ENCODE measurements around the gene TMCO1.
"Not testable (repeated sequence)": the region's sequence is repeated elsewhere in the genome, so short reads cannot be mapped to it uniquely, and the experiment has no call there.

Gene TMCO1, protein sequence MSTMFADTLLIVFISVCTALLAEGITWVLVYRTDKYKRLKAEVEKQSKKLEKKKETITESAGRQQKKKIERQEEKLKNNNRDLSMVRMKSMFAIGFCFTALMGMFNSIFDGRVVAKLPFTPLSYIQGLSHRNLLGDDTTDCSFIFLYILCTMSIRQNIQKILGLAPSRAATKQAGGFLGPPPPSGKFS

DNA sequence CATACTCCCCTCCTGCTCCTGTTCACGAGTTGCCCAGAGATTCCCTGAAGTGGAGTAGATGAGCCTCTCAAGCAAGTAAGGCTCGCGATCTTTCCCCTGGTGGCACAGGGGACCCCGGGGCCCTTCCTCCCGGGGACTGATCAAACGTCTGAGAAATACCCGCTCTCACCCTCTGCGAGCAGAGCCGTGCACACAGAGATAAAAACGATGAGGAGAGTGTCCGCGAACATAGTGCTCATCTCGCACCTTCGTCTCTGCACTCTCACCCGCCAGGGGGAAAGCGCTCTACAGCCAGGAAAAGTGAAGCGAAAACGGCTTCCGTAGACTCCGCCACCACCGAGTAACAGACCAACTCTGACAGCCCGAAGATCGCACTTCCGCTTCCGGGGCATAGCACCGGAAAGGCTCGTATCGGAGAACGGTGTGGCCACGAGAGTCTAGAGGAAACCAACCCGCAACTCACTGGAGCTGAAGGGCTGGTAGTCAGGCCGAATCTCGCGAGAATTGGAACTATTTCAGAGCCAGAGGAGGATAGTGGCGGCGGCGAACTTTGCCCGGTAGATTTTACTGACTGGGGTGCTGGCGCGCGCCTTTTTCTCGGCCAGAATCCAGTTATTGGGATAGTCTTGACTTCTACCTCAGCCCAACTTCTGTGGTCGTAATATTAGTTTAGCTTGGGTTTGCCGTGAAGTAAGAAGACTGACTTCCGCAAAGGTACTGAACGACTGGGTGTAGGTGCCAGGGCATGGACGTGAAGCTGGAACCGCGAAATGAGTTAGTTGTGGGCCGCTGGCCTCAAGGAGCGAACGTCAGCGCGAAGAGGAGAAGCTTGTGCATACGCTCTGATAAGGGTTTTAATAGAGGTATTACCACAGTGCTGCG, at the start of gene TMCO1:
TMCO1 (minus strand) TSS at position 356 of the 882 bp plus-strand sequence; CDS start at position 239, 117 bp downstream.
- peak; percentile 52 to 96 (median 94) for DNase-seq

DNA sequence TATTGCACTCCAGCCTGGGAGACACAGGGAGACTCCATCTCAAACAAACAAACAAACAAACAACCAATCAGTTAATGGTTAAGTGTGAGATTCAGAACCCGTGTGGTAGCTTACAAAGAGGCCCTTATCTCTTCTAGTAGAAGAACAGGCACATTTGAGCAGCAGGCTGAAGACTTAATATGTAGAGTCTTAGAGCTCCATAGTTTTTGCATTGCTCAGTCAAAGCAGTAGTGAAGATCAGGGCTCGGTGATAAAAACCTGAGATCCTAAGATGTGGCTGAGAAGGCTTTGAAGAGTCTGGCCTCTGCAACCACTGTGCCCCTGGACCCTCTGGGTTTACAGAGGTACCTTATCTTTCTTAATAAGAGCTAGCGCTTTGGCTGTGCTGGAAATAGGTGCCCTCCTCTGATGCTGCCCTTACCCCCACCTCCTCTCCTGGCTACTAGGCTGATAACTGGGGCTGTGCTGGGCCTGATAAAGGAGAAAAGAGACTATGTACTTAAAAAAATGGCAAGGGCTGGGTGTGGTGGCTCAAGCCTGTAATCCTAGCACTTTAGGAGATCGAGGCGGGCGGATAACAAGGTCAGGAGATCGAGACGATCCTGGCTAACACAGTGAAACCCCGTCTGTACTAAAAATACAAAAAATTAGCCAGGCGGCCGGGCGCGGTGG, 48.3 kb upstream of the TMCO1 start:
- no peak for DNase-seq

DNA sequence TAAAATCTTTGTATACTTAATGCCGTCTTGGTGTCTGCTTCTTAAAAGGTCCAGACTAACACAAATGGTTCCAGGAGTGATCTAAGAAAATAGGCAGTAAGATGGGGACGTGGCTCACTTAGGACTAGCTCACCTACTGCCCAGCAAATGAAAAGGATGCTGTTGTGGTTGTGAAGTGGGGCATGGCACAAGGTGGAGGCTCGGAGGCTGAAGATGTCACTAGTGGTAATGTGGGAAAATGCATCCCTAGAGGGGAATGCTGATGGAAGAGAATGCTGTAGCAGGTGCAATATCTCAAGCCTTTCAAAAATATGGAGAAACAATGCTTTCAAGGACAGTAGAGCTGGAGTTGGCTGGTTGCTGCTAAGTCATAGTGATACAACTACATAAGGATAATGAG, 47.5 kb upstream of the TMCO1 start:
- no peak for DNase-seq

DNA sequence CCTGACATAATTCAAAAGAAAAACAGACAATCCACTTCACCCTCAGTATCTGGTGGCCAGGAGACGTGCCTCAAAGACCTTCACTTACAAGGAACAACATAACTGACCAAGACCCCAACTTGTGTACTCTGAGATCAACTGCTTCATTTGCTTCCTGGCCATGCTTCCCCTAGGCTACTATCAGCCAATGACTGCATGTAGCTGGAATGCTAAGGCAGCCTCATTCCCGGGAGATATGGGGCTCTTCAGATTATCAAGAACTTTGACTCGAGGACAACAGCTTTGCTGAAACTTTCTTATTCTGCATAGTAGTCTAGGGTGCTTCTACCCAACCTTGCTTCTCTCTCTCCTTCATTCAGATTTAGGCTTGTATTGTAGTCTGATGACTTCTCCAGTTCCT, 47.1 kb upstream of the TMCO1 start:
- no peak for DNase-seq

DNA sequence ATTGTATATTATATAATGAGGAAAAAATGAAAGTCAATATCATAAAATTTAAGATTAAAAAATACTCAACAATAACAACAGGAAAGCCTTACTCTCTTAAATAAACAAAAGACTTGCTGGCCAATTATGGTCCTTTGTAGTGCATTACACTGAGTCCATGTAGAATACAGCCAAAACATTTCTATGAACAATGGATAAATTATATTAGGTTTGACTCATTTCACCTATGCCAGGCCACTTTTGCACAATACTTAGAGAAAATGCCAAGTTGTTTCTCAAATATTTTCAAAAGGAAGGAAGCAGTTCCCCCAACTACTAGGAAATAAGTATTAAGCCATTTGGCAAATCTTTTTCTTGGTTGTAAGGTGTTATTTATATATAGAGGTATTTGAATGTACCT, 38.9 kb upstream of the TMCO1 start:
- DNase-seq = no peak

DNA sequence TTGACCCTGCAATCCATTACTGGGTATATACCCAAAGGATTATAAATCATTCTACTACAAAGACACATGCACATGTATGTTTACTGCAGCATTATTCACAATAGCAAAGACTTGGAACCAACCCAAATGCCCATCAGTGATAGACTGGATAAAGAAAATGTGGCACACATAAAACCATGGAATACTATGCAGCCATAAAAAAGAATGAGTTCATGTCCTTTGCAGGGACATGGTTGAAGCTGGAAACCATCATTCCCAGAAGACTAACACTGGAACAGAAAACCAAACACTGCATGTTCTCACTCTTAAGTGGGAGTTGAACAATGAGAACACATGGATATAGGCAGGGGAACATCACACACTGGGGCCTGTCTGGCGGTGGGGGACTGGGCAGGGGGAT, 35.8 kb upstream of the TMCO1 start:
- not testable (repeated sequence) for DNase-seq

DNA sequence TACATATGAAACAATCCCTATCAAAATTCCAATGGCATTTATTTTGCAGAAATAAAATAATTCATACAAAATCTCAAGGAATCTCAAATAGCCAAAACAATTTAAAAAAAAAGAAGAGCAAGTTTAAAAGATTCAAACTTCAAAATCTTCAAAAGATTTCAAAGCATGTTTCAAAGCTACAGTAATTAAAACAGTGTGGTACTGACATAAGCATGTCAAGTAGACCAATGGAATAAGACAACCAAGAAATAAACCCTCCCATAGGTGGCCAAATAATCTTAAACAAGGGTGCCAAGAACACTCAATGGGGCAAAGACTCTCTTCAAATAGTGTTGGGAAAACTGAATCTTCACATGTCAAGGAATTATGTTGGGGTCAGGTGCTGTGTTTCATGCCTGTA, 30.7 kb upstream of the TMCO1 start:
- DNase-seq = no peak

DNA sequence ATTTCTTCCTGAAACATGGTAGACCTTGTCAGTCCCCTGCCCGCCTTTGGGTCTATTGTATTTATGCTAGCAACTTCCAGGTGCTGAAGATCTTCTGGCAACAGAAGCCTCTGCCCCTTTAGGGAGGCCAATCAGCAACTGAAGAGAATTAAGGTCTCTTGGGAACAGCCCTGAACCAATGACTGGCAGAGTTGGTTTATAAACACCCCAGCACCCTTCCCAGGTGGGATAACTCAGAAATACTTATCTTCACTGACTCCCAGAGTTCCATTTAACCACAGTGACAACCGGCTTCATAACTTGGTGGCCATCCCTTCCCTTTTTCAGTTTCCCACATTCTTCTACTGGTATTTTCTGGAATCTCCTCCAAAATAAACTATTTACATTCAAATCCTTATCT, 27.2 kb upstream of the TMCO1 start:
- DNase-seq = no peak

DNA sequence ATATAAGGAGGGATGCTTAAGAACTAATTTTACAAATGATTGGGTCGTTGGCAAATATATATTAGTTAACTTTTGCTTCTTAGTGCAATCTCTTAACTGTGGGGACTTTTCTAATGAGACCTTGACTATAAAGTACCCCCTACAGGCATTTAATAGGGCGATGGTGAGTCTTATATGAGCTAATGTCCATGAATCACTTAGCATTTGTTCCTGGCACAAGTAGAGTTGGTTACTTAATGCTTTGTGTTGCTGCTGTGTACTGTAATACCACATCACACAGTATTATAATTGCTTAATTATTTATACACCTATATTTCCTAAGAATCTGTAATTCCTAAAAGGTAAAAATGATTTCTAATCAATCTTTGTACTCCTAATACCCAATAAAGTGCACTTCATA, 25.3 kb upstream of the TMCO1 start:
- no peak for DNase-seq

DNA sequence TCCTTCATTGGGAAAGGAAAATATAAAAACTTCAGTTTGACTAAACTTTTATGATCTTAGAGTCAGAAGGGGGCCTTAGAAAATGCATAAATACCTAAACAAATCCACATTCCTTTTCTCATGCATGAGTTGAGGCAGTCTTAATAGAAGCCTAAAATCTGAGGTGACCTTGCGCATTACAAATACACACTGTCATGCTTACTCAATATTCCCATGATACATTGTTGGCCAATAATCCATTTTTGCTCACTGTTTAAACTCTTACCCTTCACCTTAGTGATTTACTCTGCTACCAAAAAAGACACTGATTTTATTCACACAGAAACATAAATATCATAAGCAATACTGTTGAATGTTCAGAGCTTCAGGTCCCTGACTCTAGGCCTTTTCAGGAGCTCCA, 19.1 kb upstream of the TMCO1 start:
- DNase-seq = no peak

DNA sequence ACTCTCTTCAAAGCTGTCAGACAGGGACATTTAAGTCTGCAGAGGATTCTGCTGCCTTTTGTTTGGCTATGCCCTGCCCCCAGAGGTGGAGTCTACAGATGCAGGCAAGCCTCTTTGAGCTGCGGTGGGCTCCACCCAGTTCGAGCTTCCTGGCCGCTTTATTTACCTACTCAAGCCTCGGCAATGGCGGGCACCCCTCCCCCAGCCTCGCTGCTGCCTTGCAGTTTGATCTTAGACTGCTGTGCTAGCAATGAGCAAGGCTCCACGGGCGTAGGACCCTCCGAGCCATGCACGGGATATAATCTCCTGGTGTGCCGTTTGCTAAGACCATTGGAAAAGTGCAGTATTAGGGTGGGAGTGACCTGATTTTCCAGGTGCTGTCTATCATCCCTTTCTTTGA, 14.9 kb upstream of the TMCO1 start:
- DNase-seq = not testable (repeated sequence)

DNA sequence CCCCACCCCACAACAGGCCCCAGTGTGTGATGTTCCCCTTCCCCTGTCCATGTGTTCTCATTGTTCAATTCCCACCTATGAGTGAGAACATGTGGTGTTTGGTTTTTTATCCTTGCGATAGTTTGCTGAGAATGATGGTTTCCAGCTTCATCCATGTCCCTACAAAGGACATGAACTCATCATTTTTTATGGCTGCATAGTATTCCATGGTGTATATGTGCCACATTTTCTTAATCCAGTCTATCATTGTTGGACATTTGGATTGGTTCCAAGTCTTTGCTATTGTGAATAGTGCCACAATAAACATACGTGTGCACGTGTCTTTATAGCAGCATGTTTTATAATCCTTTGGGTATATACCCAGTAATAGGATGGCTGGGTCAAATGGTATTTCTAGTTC, 9.5 kb upstream of the TMCO1 start:
- not testable (repeated sequence) for DNase-seq

DNA sequence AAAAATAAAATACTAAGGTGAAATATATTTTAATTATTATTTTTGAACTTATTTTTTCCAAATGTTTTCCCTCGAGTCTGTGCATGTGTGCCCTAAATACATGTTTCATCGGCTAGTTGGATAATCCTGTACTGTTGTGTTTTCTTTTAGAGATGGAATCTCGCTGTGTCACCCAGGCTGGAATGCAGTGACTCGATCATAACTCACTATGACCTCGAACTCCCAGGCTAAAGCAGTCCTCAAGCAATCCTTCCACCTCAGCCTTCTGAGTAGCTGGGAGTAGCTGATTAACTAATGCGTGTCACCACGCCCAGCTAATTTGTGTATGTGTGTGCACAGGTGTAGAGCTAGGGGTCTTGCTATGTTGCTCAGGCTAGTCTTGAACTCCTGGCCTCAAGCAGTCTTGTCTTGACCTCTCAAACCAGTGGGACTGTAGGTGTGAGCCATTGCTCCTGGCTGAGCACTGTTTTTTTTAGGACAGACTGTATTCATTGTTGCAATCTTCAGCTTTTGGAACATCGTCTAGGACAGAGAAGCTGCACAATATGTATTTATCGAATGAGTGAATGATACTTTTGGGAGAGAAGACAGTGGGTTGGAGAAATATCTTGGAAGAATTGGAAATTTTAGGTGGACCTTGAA, 4.8 kb upstream of the TMCO1 start:
- no peak for DNase-seq

DNA sequence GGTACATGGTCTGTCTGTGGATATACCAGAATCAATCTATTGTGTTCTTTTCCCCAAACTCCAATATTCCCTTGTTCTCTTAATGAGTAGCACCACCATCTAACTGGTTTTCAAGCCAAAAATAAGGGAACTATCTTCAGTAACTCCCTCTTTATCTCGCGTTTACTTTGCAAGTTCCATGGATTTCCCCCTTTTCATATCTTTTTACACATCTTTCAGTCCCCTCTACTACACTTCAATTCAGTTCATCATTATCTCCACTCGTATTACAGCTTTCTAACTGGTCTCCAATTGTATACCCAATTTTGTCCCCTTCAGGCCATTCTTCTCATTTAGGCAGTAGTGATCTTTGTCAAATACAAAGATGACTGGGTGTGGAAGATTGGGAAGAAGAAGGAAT, 4.1 kb upstream of the TMCO1 start:
- no peak for DNase-seq

DNA sequence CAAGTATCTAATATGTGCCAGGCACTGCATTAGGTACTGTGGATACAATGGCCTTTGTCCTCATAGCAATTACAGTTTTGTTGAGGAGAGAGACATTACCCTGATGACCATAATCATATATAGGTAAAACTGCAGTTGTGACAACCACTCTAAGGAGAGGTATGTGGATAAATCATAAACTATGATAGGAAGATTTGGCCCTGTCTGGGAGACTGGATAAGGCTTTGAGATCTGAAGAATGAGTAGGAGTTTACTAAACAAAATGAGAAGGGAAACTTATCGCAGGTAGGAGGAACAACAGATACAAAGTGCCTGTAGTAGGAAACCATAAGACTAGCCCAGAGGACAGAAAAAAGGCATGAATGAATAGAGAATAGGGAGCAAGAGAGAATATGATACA, 4.4 kb downstream of the TMCO1 start:
- DNase-seq = no peak

DNA sequence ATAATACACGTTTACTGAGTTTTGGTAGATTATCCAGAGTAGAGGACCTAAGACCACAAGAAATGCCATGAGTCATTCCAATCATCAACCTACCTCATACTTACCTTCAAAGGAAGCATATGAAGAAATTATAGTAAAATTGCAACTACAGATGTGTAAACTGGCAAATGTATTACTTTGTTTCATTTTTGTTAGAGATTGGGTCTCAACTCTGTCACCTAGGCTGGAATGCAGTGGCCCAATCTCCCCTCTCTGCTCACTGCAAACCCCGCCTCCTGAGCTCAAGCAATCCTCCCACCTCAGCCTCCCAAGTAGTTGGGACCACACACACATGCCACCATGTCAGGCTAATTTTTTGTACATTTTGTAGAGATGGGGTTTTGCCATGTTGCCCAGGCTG, 5.2 kb downstream of the TMCO1 start:
- DNase-seq = no peak

DNA sequence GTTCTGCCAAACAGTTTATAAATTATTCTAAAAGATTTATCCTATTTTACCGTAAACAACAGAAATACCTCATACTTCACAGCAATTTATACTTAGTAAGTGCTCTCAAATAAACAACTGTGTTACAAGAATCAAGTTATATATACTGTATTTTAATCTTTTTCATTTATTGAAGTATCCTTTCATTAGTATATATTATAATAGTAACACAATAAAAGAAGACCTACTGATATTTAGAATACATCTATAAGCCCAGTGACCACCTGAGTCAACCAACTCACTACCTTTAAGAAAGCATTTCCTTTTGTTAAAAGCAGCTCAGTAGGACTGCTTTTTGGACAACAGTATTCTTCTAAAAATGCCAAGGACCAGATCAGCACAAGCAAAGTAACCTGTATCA, 5.9 kb downstream of the TMCO1 start:
- no peak for DNase-seq

DNA sequence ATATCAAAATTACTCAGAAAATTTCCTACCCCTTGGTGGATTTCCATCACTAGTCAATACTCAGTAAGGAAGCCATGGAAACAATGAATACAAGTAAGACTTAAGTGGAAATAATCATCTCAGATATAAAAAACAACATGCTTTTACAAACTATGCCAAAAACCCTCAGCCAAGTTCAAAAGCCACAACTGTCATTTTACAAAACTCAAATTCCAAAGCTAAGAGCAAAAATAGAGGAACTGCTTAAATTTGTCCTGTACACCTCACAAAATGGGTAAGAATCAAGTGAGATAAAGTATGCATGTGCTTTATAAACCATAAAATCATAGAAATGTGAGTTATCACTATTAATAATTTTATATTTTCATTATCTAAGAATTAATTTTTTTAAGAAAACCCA, 9.6 kb downstream of the TMCO1 start:
- no peak for DNase-seq

DNA sequence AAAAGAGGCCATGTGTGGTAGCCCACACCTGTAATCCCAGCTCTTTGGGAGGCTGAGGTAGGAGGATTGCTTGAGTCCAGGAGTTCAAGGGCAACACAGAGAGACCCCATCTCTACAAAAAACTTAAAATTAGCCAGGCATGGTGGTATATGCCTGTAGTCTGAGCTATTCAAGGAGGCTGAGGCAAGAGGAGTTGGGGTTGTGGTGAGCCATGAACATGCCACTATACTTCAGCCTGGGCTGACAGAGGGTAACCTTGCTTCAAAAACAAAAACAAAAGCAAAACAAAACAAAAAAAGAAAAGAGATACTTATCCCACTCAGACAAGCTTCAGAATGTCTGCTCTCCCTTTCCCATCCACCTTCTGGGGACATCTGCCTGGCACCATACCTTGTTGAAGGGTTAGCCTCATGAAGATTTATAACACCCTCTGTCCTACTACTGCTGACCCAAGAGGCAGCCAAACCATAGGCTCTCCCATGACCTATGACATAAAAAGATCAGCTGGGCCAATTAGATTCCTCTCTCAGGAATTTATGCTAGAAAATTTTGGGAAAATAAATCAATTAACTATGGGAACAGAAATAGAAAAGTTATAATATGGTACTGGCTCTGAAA, 13.2 kb downstream of the TMCO1 start:
- no peak for DNase-seq

DNA sequence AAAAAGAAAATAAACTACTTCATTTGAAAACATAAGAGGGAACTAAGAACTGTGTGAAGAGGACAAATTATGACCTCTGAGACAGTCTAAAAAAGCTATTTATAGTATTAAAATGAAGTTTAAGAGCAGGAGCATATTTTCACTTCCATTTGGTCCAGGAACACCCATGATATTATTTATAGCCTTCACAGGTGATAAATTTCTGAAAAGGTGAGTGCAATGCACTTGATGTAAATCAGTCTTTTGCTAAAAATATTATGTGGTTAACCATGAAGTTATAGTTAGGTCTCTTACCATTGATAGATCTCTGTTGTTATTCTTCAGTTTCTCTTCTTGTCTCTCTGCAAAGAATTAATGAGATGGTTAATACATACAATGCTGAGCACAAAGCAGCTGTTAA, 14.7 kb downstream of the TMCO1 start:
- no peak for DNase-seq

DNA sequence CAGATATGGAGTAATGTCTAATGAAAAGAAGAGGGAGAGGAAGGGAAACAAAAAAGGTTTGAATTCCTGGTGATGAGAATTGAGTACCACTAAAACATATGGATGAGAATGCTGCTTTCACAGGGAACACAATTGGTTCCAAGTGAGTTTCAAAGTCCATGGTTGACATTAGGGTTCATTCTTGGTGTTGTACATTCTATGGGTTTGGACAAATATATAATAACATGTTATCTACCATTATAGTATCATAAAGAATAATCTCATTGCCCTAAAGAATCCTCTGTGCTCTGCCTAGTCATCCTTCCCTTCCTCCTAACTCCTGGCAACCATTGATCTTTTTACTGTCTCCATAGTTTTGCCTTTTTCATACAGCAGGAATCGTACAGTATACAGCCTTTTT, 20.1 kb downstream of the TMCO1 start:
- DNase-seq = no peak

DNA sequence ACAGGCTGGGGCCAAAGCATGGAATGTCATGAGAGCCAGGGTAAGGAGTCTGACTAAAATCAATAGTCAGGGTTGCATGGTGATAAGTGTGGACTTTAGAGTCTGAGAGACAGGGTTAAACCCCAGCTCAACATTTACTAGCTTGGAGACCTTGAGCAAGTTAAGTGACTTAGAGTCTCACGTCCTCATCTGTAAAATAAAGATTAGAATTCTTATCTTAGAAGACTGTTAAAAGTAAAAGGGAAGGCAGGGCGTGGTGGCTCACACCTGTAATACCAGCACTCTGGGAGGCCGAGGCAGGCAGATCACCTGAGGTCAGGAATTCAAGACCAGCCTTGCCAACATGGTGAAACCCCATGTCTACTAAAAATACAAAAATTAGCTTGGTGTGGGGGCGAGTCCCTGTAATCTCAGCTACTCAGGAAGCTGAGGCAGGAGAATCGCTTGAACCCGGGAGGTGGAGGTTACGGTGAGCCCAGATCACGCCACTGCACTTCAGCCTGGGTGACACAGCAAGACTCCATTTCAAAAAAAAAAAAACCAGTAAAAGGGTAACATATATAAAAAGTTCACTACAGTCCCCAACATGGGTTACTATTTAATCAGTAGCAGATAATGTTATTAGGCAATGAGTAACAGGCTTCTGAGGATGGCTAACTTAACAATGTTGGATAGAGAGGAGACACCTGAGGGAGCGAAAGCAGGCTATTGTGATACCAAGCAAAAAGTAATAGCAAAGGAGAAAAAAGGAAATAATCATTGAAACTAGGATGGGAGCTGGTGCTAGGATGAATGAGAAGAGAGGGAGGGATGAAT, 20.8 kb downstream of the TMCO1 start:
- DNase-seq = no peak
